Duodenal mucosa (tissue), 2 donors: Measurements from ENCODE around the gene PDGFC.

Experiments
- H3K27ac ChIP-seq: one replicate; pipeline ENCODE4 v1.7.0; 2013; ENCODE audit warnings: low read depth, low read length
- H3K27me3 ChIP-seq, 2 donors: one replicate each; pipeline ENCODE4 v1.7.0; 2013; ENCODE audit warnings: low read length in 2 of 2, control low read depth in 1 of 2; ENCODE audit not compliant: insufficient read depth in 2 of 2, control insufficient read depth in 1 of 2
- H3K36me3 ChIP-seq, 2 donors: one replicate each; pipeline ENCODE4 v1.7.0; 2013; ENCODE audit warnings: low read length in 2 of 2, control low read depth in 1 of 2; ENCODE audit not compliant: insufficient read depth in 2 of 2, control insufficient read depth in 1 of 2
- H3K4me1 ChIP-seq, 2 donors: one replicate each; pipeline ENCODE4 v1.7.0; 2013; ENCODE audit warnings: low read length in 2 of 2, control low read depth in 1 of 2; ENCODE audit not compliant: insufficient read depth in 2 of 2, control insufficient read depth in 1 of 2
- H3K4me3 ChIP-seq, 2 donors: one replicate each; pipeline ENCODE4 v1.7.0; 2013; ENCODE audit warnings: low read length in 2 of 2, low read depth in 1 of 2
- H3K9ac ChIP-seq, 2 donors: one replicate each; pipeline ENCODE4 v1.7.0; 2013; ENCODE audit warnings: low read length in 2 of 2, low read depth in 1 of 2
- H3K9me3 ChIP-seq, 2 donors: one replicate each; pipeline ENCODE4 v1.7.0; 2013; ENCODE audit warnings: low read length in 2 of 2, control low read depth in 1 of 2; ENCODE audit not compliant: control insufficient read depth in 1 of 2

PDGFC gene

GRCh38 chr4:156962058-156962358 lies 9.6 kb downstream of the PDGFC start:
- Histone ChIP-seq H3K27ac (no peak overlapping the region), H3K4me3 (no peak overlapping the region), H3K36me3 (no peaks in the 10 kb centered on the region), H3K4me1 (peaks cover 0 to 15% of the 10 kb centered on the region in 2 donors), H3K9ac (no peak overlapping the region), H3K9me3 (no peaks in the 10 kb centered on the region), H3K27me3 (no peaks in the 10 kb centered on the region)

- Histone ChIP-seq H3K9me3 (no peaks in the 10 kb centered on the region), H3K27me3 (no peaks in the 10 kb centered on the region), H3K36me3 (no peaks in the 10 kb centered on the region), H3K4me3 (no peak overlapping the region), H3K9ac (no peak overlapping the region), H3K4me1 (peaks cover 0 to 15% of the 10 kb centered on the region in 2 donors), H3K27ac (no peak overlapping the region)
Measured at GRCh38 chr4:156961196-156962057, 10.2 kb downstream of the PDGFC start.

- Histone ChIP-seq H3K27me3 (no peaks in the 10 kb centered on the region), H3K9ac (no peak overlapping the region), H3K4me3 (no peak overlapping the region), H3K9me3 (no peaks in the 10 kb centered on the region), H3K4me1 (peaks cover 0 to 15% of the 10 kb centered on the region in 2 donors), H3K36me3 (no peaks in the 10 kb centered on the region), H3K27ac (no peak overlapping the region)
Measured at GRCh38 chr4:156959298-156959702, 12.3 kb downstream of the PDGFC start.

GRCh38 chr4:156958276-156959074 lies 13.1 kb downstream of the PDGFC start:
- peaks cover 0 to 15% of the 10 kb centered on the region in 2 donors for H3K4me1 ChIP-seq
- no peak overlapping the region for H3K27ac ChIP-seq
- H3K27me3 ChIP-seq, result no peaks in the 10 kb centered on the region
- H3K9ac ChIP-seq, result no peak overlapping the region
- no peak overlapping the region for H3K4me3 ChIP-seq
- H3K36me3 ChIP-seq, result no peaks in the 10 kb centered on the region
- no peaks in the 10 kb centered on the region for H3K9me3 ChIP-seq

- Histone ChIP-seq H3K27me3 (no peaks in the 10 kb centered on the region), H3K27ac (no peak overlapping the region)
Measured at GRCh38 chr4:156957556-156957955, 14.0 kb downstream of the PDGFC start.

GRCh38 chr4:156956826-156957368 lies 14.7 kb downstream of the PDGFC start:
- Histone ChIP-seq H3K27me3 (no peaks in the 10 kb centered on the region), H3K4me3 (no peak overlapping the region), H3K27ac (no peak overlapping the region), H3K9ac (no peak overlapping the region), H3K36me3 (no peaks in the 10 kb centered on the region), H3K4me1 (peaks cover 0 to 6% of the 10 kb centered on the region in 2 donors), H3K9me3 (no peaks in the 10 kb centered on the region)

More at GRCh38 chr4:156957556-156957955, 14.0 kb downstream of the PDGFC start:
- H3K9me3 ChIP-seq, result no peaks in the 10 kb centered on the region
- H3K36me3 ChIP-seq, result no peaks in the 10 kb centered on the region
- no peak overlapping the region for H3K4me3 ChIP-seq
- peaks cover 0 to 13% of the 10 kb centered on the region in 2 donors for H3K4me1 ChIP-seq
- H3K9ac ChIP-seq, result no peak overlapping the region

- Histone ChIP-seq H3K36me3 (no peaks in the 10 kb centered on the region), H3K4me1 (peaks cover 0 to 6% of the 10 kb centered on the region in 2 donors), H3K27ac (no peak overlapping the region), H3K9ac (no peak overlapping the region), H3K4me3 (no peak overlapping the region), H3K27me3 (no peaks in the 10 kb centered on the region), H3K9me3 (no peaks in the 10 kb centered on the region)
Measured at GRCh38 chr4:156956359-156956758, 15.2 kb downstream of the PDGFC start.

GRCh38 chr4:156954587-156954986 lies 17.0 kb downstream of the PDGFC start:
- Histone ChIP-seq H3K4me3 (no peak overlapping the region), H3K9ac (no peak overlapping the region), H3K9me3 (no peaks in the 10 kb centered on the region), H3K27me3 (no peaks in the 10 kb centered on the region), H3K4me1 (peaks cover 0 to 6% of the 10 kb centered on the region in 2 donors), H3K27ac (no peak overlapping the region), H3K36me3 (no peaks in the 10 kb centered on the region)

GRCh38 chr4:156953951-156954350 lies 17.6 kb downstream of the PDGFC start:
- H3K9me3 ChIP-seq, result no peaks in the 10 kb centered on the region
- H3K9ac ChIP-seq, result no peak overlapping the region
- H3K4me1 ChIP-seq, result peaks cover 0 to 6% of the 10 kb centered on the region in 2 donors
- H3K27me3 ChIP-seq, result no peaks in the 10 kb centered on the region
- H3K27ac ChIP-seq, result no peak overlapping the region
- no peaks in the 10 kb centered on the region for H3K36me3 ChIP-seq
- H3K4me3 ChIP-seq, result no peak overlapping the region

GRCh38 chr4:156953001-156953400 lies 18.6 kb downstream of the PDGFC start:
- Histone ChIP-seq H3K9me3 (no peaks in the 10 kb centered on the region), H3K4me1 (no peaks in the 10 kb centered on the region), H3K36me3 (no peaks in the 10 kb centered on the region), H3K4me3 (no peak overlapping the region), H3K27me3 (no peaks in the 10 kb centered on the region), H3K27ac (no peak overlapping the region), H3K9ac (no peak overlapping the region)
